NB4 (cell line): Measurements from ENCODE around the gene MRGPRX3.

Source experiments
- CTCF ChIP-seq: IDR thresholded peaks from one replicate; pipeline ENCODE4 v1.5.1; 2012; ENCODE audit warnings: low read depth, low read length
- MAX ChIP-seq: IDR thresholded peaks from 2 replicates; pipeline ENCODE4 v1.6.1; 2011; ENCODE audit warnings: low read depth, low read length
- POLR2A ChIP-seq: IDR thresholded peaks from 2 replicates; pipeline ENCODE4 v1.6.1; 2011; ENCODE audit warnings: mild to moderate bottlenecking; ENCODE audit not compliant: insufficient read length; ENCODE audit errors: extremely low read depth

- TF ChIP-seq POLR2A (no peak), CTCF (no peak), MAX (no peak)
Observed at GRCh38 chr11:18093959-18094358, 38.4 kb upstream of the MRGPRX3 start.
